ENCODE data around the gene IL2RA.

The IL2RA gene

DNA sequence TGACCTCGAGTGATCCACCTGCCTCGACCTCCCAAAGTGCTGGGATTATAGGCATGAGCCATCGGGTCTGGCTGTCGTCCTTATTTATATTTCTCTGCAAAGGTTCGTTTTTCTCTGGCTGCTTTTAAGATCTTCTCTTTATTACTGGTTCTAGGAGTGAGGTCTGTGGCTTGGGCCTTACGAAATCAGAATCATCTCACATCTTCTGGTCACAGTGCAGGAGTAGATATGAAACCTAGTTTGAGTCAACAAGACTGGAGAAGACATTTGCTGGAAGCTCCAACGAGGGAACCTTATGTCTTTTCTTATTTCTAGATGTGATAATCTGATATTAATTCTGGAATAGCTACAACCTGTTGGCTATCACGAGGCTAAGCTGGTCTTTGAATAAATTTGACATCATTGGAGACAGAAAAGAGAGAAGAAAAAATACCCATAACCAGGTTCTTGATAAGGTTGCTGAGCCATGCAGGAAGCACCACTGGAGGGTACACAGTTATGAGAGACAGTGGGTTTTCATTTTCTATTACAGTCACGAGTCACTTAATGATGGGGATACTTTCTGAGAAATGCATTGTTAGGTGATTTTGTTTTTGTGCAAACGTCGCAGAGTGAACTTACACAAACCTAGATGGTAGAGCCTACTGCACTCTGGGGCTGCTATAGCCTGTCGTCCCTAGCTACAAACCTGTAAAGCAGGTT is 59.2 kb downstream of the IL2RA start:
- Histone ChIP-seq H3K36me3 (ENCODE audit: insufficient read depth, low read length) (no peaks in the 10 kb centered on the region), H3K4me2 (ENCODE audit: low read depth, low read length, poor library complexity, severe bottlenecking) (no peak overlapping the region), H2AFZ (ENCODE audit: low read length) (no peak overlapping the region), H3F3A (ENCODE audit: low read depth) (no peaks in the 10 kb centered on the region), H3K9me3 (ENCODE audit: insufficient read depth, low read depth, low read length) (peaks cover 2% of the 10 kb centered on the region; the same call in 1 of the 2 replicates), H3K9ac (ENCODE audit: low read depth, low read length, poor library complexity, severe bottlenecking) (no peak overlapping the region), H3K4me1 (ENCODE audit: insufficient read depth, low read length, poor library complexity, severe bottlenecking) (no peaks in the 10 kb centered on the region), H3K4me3 (ENCODE audit: low read length, poor library complexity, severe bottlenecking) (no peak overlapping the region), H3K79me2 (ENCODE audit: insufficient read depth, low read length) (no peaks in the 10 kb centered on the region), H3K9me2 (replicated peaks; ENCODE audit: low read depth, low read length) (no peaks in the 10 kb centered on the region), H3K27me3 (ENCODE audit: insufficient read depth, low read length, poor library complexity, severe bottlenecking) (no peaks in the 10 kb centered on the region), H4K20me1 (ENCODE audit: insufficient read depth, low read length, poor library complexity, severe bottlenecking) (no peaks in the 10 kb centered on the region)
- no peak for TF ChIP-seq CTCF (conservative IDR thresholded peaks at IDR 0.05; ENCODE audit: low read length)
- no peak for TF ChIP-seq EZH2phosphoT487 (IDR thresholded peaks at IDR 0.05; ENCODE audit: borderline replicate concordance)

DNA sequence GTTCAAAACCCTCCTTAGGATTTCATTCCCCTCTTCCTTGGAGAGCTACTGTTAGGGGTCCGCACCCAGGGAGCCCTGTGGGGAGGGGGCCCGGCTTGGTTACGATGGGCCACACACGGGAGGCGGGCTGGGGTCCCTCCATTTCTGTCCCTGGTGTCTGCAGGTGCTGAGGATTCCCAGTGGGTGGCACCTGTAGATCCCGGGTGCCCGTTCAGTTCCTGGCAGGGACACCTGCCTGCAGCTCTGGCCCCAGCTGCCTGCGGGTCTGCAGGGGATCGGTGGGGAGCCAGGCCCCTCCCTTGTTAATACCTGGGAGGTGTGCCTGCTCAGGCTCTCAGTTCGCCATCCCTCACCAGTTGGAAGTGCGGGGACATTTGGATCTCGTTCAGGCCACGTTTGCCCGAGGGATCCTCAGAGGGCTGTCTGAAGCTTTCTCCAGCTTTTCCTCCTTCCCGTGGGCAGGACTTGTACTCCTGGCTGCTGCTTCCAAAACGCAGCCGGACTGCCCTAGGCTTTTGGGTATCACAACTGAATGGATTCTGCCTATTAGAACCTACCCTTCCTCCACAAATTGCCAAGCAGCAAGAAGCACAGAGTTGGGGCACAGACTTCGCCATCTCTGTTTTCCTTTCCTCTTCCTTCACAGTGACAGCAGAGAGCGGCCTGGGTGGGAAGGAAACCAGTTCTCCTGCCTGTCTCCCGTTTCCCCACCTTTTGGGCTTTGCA is 62.6 kb downstream of the IL2RA start:
- no peak for TF ChIP-seq CTCF (conservative IDR thresholded peaks at IDR 0.05; ENCODE audit: low read length)
- no peak for TF ChIP-seq EZH2phosphoT487 (IDR thresholded peaks at IDR 0.05; ENCODE audit: borderline replicate concordance)
- no peaks in the 10 kb centered on the region for H3K9me3 ChIP-seq (ENCODE audit: insufficient read depth, low read depth, low read length)
- no peaks in the 10 kb centered on the region for H3K9me2 ChIP-seq (replicated peaks; ENCODE audit: low read depth, low read length)
- no peak overlapping the region for H3K9ac ChIP-seq (ENCODE audit: low read depth, low read length, poor library complexity, severe bottlenecking)
- no peak overlapping the region for H3K4me3 ChIP-seq (ENCODE audit: low read length, poor library complexity, severe bottlenecking)
- H3K79me2 ChIP-seq (ENCODE audit: insufficient read depth, low read length): no peaks in the 10 kb centered on the region
- H3K27me3 ChIP-seq (ENCODE audit: insufficient read depth, low read length, poor library complexity, severe bottlenecking): no peaks in the 10 kb centered on the region
- H3K36me3 ChIP-seq (ENCODE audit: insufficient read depth, low read length): no peaks in the 10 kb centered on the region
- H4K20me1 ChIP-seq (ENCODE audit: insufficient read depth, low read length, poor library complexity, severe bottlenecking): no peaks in the 10 kb centered on the region
- H2AFZ ChIP-seq (ENCODE audit: low read length): no peak overlapping the region
- no peaks in the 10 kb centered on the region for H3F3A ChIP-seq (ENCODE audit: low read depth)
- no peaks in the 10 kb centered on the region for H3K4me1 ChIP-seq (ENCODE audit: insufficient read depth, low read length, poor library complexity, severe bottlenecking)
- H3K4me2 ChIP-seq (ENCODE audit: low read depth, low read length, poor library complexity, severe bottlenecking): no peak overlapping the region

DNA sequence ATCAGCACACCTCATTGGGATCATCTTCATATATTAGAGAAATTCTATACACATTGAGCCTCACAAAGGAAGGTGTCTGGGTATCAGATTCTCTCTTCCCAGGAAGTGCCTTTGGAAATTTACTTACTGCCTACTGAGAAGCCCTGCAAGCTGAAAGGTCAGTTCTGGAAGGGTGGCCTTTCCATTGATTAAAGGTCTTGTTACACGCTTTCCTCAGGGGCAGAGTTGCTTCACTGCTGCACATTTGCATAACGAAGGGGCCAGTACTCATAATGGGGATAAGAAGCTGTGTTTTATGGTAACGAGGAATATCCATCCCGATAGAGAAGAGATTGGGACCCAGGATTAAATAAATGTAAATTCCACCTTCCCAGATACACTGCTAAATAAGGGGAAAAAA is 65.5 kb downstream of the IL2RA start:
- no peak overlapping the region for H3K4me3 ChIP-seq (ENCODE audit: low read length, poor library complexity, severe bottlenecking)
- peaks cover 3% of the 10 kb centered on the region; the same call in 1 of the 2 replicates for H3K9me3 ChIP-seq (ENCODE audit: insufficient read depth, low read depth, low read length)
- no peaks in the 10 kb centered on the region for H4K20me1 ChIP-seq (ENCODE audit: insufficient read depth, low read length, poor library complexity, severe bottlenecking)
- no peak overlapping the region for H2AFZ ChIP-seq (ENCODE audit: low read length)
- peaks cover 4% of the 10 kb centered on the region for H3K27me3 ChIP-seq (ENCODE audit: insufficient read depth, low read length, poor library complexity, severe bottlenecking)
- no peaks in the 10 kb centered on the region for H3F3A ChIP-seq (ENCODE audit: low read depth)
- H3K36me3 ChIP-seq (ENCODE audit: insufficient read depth, low read length): no peaks in the 10 kb centered on the region
- no peaks in the 10 kb centered on the region for H3K4me1 ChIP-seq (ENCODE audit: insufficient read depth, low read length, poor library complexity, severe bottlenecking)
- TF ChIP-seq CTCF (conservative IDR thresholded peaks at IDR 0.05; ENCODE audit: low read length) (no peak), EZH2phosphoT487 (IDR thresholded peaks at IDR 0.05; ENCODE audit: borderline replicate concordance) (no peak)
- H3K4me2 ChIP-seq (ENCODE audit: low read depth, low read length, poor library complexity, severe bottlenecking): no peak overlapping the region
- no peaks in the 10 kb centered on the region for H3K79me2 ChIP-seq (ENCODE audit: insufficient read depth, low read length)
- no peaks in the 10 kb centered on the region for H3K9me2 ChIP-seq (replicated peaks; ENCODE audit: low read depth, low read length)
- H3K9ac ChIP-seq (ENCODE audit: low read depth, low read length, poor library complexity, severe bottlenecking): no peak overlapping the region
